NOMO-1 (cell line): ENCODE data around the gene GEMIN7.

ENCODE experiments used
- DNase-seq, 2 experiments: peaks; one replicate each; lab custom pipeline; 2025; ENCODE audit not compliant: unreplicated experiment in 2 of 2; lab: John Stamatoyannopoulos, UW

Gene GEMIN7

DNA sequence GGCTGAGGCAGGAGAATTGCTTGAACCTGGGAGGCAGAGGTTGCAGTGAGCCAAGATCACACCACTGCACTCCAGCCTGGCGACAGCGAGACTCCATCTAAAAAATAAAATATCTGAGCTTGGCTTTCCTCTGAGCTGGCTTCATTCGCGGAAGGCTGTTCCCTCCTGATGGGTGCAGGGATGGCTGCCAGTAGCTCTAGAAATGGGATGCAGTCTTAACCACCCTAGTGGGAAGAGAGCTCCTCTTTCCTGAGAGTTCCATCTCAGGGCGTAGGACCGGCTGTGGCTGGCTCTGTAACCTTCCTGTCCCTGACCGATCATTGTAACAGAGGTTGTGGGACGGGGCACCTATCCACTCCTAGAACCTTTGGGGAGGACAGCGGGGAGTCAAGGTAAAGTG lies 46.3 kb downstream of the GEMIN7 start:
- DNase-seq: no peak

DNA sequence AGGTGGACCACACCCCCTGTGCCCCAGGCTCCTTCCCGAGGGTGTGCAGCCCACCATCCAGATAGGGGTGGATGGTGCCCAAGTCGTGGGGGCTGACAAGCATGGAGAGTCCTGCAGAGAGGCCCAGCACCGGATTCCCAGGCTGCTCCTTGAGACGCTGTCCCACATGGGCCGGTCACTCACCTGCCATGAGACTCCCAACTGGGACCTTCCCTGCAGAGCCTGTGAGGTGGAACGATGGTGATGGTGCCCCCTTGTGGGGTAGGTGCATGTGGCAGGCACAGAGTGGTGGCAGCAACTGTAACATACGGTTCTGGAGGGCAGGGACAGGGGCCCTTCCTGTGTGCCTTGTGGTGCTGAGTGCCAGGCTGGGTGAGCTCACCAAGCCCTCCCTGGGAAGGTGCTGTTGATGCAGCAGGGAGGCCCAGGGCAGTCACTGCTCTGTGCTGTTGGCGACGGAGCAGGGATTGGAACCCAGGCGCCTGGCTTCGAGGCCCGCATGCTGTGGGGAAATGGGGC lies 47.0 kb downstream of the GEMIN7 start:
- peak; percentile 3 to 25 for DNase-seq

DNA sequence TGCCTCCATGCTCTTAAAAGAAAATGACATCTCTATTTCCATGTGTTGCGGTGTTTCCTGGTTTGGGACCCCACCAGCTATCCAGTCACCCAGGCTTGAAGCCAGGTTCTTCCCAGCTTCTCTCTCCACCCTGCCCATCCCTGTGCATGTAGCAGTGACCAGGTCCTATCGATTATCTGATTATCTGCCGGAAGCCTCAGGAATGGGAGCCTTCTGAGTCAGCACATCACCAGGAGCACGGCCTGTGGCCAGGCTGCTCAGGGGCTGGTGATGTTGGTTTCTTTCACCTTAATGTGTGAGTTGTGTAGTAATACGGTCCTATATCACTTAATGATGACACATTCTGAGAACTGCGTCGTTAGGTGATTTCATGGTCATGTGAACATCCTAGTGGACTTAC lies 47.6 kb downstream of the GEMIN7 start:
- no peak for DNase-seq

DNA sequence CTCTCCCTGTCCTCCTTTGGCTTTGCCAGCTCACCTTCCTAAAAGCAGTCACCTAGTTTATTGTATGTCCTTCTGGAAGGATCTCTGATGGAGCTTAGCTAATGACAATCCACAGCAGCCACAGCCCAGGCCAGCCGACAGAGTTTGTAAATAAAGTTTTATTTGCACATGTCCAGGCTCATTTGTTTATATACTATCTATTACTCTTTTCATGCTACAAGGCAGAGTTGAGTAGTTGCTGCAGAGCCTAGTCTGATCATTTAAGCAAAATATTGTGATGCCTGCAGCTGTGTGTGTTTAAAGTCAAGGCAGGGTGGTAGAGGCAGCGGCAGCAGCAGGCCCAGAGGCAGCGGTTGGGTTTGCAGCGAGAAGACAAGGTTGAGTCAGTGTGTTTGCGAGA lies 49.1 kb downstream of the GEMIN7 start:
- DNase-seq: no peak

DNA sequence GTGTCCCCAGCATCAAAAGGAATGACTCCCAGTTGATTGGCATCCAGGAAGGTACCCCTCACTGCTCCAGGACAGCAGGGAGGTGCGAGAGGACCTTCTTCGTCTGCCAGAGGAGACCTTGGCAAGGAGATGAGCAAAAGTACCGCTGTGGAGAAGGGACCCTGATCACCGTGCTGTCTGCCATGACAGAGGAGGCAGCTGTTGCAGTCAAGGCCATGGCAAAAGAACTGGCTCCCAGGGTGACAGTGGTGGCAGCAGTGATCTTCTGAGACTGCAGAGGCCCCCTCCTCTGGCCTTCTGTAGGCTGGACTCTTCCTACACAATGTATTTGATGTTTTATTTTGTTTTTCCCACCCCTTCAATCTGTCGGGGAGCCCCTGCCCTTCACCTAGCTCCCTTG lies 49.7 kb downstream of the GEMIN7 start:
- no peak for DNase-seq

DNA sequence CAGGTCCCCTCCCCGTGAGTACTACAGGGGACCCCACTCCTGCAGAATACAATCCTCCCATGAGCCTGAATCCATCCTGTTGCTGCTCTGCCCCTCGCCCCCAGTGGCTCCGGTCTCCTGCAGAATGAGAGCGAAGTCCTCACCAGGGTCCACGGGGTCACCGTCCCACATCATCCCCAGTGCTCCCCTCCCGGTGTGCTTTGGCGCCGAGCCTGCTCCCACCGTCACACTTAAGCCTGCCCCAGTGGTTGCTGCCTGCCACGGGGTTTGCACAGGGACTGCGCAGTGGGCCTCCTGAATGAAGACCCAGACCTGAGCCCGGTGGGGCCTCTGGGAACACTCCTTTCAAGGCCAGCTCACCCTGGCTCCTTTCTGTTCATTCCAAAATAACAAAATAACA lies 51.2 kb downstream of the GEMIN7 start:
- DNase-seq: no peak

DNA sequence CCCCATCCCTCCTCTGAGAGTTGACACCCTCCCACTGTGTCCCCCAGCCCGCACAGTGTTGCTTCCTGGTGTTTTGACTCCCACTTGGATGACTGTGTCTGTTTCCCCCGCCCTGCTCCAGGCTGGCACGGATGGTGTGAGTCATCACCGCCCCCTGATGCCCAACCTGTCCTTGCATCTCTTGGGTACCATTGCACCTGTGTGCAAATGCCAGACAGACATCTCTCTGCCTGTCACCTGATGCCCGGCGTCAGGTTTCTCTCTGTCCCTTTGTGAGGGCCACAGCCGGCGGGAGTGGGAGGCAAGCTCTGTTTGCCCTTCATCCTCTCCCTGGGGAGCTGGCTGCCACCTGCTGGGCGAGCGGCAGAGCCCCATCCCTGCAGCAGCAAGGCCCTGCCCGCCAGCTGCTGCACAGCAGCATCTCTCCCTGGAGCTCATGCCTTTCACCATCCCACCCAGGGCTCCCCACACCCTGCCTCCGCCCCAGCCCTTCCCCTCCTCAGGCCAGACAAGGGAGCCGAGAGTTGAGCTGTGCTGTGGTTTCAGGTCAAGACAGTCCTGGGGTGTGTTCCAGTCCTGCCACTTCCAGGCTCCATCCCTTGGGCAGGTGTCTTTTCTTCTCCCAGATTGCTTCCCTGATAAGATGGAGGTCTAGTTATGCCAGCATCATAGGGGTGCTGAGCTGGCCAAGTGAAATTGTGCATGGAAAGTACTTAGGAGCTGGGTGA lies 52.0 kb downstream of the GEMIN7 start:
- DNase-seq: no peak

DNA sequence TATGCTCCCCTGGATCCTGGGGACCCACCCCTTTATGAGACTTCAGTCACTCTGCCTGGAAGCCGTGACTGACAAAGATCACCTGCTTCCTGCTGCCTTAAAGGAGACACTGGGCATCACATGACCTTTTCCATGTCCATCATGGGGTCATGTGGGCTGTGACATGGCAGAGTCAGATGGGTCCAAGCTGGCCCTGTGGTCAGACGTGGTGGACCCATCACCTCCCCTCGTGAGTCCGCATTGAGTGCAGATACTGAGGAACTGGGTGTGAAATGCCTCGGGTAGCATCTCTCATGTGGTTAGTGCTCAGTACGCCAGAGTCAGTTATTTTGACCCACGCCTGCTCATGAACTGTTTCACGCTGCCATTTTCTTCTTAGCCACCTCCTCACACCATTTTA lies 54.6 kb downstream of the GEMIN7 start:
- DNase-seq: no peak

DNA sequence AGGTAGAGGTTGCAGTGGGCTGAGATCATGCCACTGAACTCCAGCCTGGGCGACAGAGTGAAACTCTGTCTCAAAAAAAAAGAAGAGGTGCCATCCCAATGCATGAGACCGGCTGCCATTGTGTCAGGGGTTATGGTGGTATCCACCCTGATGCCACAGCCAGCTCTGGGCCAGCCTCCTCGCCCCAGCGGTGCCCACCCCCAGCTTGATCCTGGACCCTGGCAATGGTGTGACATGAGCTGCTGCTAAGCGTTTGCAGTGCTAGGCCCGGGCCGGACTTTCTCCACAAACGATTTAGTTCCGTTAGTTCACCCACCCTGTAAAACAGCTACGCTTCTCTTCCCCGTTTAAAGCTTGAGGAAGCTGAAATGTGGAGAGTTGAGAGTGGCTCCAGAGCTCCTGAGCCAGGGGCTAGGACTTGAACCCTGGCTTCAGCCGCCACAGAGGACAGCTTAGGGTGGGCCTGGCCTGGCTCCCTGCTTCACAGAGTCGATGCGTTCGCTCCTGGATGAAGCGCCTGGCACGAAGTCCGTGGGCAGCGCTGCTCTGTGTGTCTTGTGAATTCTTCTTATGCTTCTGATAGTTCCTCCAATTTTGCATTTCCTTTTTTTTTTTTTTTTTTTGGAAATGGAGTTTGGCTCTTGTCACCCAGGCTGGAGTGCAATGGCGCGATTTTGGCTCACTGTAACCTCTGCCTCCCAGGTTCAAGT lies 56.3 kb downstream of the GEMIN7 start:
- DNase-seq: no peak

DNA sequence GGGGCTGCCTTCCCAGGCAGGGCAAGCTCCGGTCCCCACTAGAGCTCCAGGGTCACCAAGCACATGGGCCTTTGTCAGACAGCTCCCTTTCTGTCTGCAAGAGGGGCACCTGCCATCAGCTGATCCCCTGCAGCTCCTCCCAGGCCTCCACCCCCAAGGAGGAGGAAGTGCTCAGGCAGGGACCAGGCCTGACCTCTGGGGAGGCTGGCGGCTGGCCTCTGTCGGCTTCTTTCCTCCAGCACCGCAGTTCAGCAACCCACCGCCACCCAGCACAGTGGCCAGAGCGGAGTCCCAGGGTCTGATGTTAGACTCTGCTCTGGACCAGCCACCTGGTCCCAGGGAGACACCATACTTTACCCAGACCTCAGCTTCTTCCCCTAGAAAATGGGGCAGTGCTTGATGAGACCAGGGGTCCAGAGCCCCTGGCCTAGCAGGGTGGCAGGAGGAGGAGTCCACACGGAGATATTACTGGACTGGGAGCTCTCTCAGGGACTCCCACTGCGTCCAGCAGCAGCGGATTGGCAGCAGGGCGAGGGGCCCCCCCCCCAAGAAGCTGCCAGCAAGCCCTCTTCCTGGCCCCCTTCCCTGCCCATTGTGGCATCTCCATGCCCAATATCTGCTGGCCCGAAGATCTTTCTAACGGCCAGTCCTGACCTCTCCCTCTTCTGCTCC lies 57.6 kb downstream of the GEMIN7 start:
- no peak for DNase-seq

DNA sequence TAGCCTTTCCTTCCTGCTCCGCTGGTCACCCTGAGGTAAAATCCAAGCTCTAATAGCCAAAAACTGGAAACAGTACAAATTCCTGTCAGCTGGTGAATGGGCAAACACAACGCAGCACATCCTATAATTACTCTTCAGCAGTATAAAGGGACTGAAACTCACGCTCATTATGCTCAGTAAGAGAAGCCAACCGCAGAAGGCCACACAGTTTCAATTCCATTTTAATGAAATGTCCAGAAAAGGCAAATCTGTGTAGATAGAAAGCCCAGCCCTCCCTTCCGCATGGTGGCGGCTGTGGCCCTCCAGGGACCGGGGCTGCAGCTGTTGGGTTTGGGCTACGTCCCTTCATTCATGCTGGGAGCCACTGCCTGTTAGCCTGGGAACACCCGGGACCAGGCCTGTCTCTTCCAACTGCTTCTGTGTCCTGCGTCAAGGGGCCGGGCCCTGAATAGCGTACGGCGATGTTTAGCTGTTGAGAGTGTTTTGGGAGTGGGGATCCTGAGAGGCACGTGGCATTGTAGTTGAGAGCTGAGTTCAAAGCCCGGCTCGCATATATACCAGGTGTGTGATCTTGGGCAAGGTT lies 58.2 kb downstream of the GEMIN7 start:
- no peak for DNase-seq

DNA sequence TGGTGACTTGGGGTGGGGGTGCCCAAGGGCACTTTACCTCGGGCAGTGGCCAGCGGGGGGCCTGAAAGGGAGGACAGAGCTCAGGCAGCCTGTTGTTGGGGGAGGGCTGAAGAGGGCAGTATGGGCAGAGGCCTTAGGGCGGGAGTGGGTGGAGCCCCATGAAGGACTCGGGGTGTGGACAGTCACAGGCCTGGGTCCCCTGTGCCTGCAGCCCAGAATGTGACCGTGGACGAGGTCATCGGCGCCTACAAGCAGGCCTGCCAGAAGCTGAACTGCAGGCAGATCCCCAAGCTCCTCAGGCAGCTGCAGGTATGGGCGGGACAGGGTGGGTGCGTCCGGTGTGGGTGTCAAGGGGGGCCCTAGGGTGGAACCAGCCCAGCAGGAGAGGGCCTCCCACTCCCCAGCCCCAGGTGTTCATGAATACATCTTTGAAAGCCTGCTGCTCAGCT lies 59.3 kb downstream of the GEMIN7 start:
- DNase-seq: no peak

DNA sequence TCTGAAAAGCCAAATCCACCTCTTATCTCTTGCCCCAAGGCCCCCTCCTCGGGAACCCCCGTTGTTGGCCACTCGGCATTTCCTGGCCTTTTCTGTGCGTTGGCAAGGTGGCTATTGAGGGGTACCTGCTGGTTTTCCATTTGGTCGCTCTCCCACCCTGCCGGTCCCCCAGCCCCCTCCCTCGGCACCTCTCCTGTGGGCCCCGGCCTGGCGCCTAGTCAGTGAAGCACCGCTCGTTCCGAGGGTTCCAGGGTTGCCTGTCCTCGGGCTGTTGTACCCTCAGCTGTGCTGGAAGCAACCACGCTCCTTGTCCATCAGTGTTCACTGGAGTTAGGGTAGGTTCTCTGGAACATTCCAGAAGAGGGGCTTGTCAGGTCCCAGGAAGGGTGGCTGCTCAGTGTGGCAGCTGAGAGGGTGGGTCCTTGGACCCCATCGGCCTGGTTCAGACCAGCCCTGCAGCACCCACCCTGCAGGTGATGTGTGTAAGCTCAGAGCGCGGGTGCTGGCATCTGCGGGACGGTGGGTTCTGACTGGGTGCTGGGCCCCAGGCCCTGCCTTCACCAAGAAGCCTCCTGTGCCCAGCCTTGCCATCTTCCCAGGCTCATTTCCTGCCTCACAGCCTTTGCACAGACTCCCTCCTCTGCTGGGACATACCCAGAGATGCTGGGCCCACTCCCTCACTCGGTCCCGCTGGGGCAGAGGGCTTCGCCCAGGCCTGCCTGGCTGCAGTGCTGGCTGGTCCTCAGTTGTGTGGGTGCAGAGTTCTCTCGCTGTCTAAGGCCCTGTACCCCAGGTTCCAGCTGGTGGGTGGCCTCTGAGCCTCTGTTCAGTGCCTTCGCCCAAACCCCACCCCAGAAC lies 60.5 kb downstream of the GEMIN7 start:
- DNase-seq: no peak

DNA sequence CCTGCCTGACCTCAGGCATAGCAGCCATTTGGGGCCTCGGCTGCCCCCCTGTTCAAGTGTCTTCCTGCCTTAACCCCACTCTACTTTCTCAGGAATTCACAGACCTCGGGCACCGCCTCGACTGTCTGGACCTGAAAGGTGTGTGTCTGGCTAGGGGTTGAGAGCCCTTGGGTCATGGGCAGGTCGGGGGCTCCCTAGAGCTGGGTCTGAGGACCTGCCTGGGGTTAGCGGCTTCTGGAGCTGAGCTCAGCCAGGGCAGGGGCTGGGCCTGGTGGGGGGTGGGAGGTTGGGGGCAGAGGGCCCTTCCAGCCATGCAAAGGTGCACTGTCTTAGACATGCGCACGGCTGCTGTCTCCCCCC lies 61.1 kb downstream of the GEMIN7 start:
- DNase-seq: no peak

DNA sequence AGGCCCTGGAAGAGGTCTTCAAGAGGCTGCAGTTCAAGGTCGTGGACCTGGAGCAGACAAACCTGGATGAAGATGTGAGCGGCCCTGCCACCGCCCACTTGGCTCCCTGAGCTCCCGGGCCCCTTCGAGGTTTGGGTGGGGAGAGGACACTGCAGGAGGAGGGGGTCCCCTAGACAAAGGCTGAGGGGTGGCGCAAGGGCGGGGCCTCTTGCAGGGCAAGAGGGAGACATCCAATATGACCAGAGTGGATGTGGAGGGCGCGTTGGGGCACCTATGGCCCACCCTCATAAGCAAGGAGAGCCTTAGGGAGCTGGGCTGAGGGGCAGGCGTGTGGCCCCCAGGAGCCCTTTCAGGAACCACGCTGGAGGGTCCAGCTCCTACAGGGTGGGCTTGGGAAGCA lies 61.5 kb downstream of the GEMIN7 start:
- DNase-seq: no peak
